Type B pancreatic cell (in vitro differentiated cells): ENCODE results near the gene RBFOX1. TPM values are rescaled to one million over a fixed set of nuclear protein-coding genes. Genes with fewer than 3 reads are reported as not detected.

ENCODE experiments used
- DNase-seq: peaks from one replicate; pipeline ENCODE4 v3.0.0; 2021; ENCODE audit warnings: mixed read lengths; ENCODE audit not compliant: unreplicated experiment; ENCODE audit errors: extremely low spot score
- H3K27ac Mint-ChIP-seq: 2 replicates; pipeline ENCODE4 v1.8.0; 2021; ENCODE audit warnings: mild to moderate bottlenecking, mixed read lengths
- H3K27me3 Mint-ChIP-seq: 2 replicates; pipeline ENCODE4 v1.8.0; 2021; ENCODE audit warnings: mixed read lengths
- H3K36me3 Mint-ChIP-seq: 2 replicates; pipeline ENCODE4 v1.8.0; 2021; ENCODE audit warnings: mixed read lengths
- H3K4me1 Mint-ChIP-seq: one replicate; pipeline ENCODE4 v1.8.0; 2021; ENCODE audit warnings: mixed read lengths; ENCODE audit not compliant: unreplicated experiment
- H3K4me3 Mint-ChIP-seq: 2 replicates; pipeline ENCODE4 v1.8.0; 2021; ENCODE audit warnings: mild to moderate bottlenecking, mixed read lengths
- H3K9me3 Mint-ChIP-seq: 2 replicates; pipeline ENCODE4 v1.8.0; 2021; ENCODE audit warnings: mixed read lengths
- CTCF ChIP-seq: fragments of 200-600 bp; sonication (generic); conservative IDR thresholded peaks from 2 replicates; pipeline ENCODE4 v1.5.0; 2021; ENCODE audit warnings: antibody characterized with exemption, mild to moderate bottlenecking
- total RNA-seq: library from RNA; stranded (reverse); gene quantifications from 2 replicates; pipeline ENCODE4 v1.2.1, GENCODE V29; 2021; ENCODE audit warnings: low replicate concordance

Gene RBFOX1
- total RNA-seq, 1 donor from 2014 or later: 21.0 TPM

- H3K4me1 Mint-ChIP-seq: no peaks in the 10 kb centered on the region
- H3K9me3 Mint-ChIP-seq: no peaks in the 10 kb centered on the region
Measured at GRCh38 chr16:7374614-7375174, 42.0 kb downstream of the RBFOX1 start.

GRCh38 chr16:7376227-7376626, 43.6 kb downstream of the RBFOX1 start:
- Mint-ChIP-seq H3K27me3 (peaks cover 9% of the 10 kb centered on the region), H3K27ac (no peak overlapping the region), H3K36me3 (no peaks in the 10 kb centered on the region), H3K4me1 (no peaks in the 10 kb centered on the region), H3K4me3 (no peak overlapping the region), H3K9me3 (no peaks in the 10 kb centered on the region)
- TF ChIP-seq CTCF: no peak
- DNase-seq: no peak

More at GRCh38 chr16:7374614-7375174, 42.0 kb downstream of the RBFOX1 start:
- Mint-ChIP-seq H3K36me3 (no peaks in the 10 kb centered on the region), H3K27me3 (peaks cover 9% of the 10 kb centered on the region), H3K4me3 (no peak overlapping the region), H3K27ac (no peak overlapping the region)
- no peak for DNase-seq
- no peak for TF ChIP-seq CTCF

GRCh38 chr16:7377231-7377630, 44.6 kb downstream of the RBFOX1 start:
- H3K36me3 Mint-ChIP-seq: no peaks in the 10 kb centered on the region
- H3K27me3 Mint-ChIP-seq: peaks cover 9% of the 10 kb centered on the region
- TF ChIP-seq CTCF: no peak
- no peaks in the 10 kb centered on the region for H3K9me3 Mint-ChIP-seq
- no peak overlapping the region for H3K27ac Mint-ChIP-seq
- H3K4me3 Mint-ChIP-seq: no peak overlapping the region
- DNase-seq: no peak
- H3K4me1 Mint-ChIP-seq: no peaks in the 10 kb centered on the region

GRCh38 chr16:7378024-7378695, 45.5 kb downstream of the RBFOX1 start:
- TF ChIP-seq CTCF: no peak
- H3K27me3 Mint-ChIP-seq: peaks cover 9% of the 10 kb centered on the region
- H3K36me3 Mint-ChIP-seq: no peaks in the 10 kb centered on the region
- no peaks in the 10 kb centered on the region for H3K4me1 Mint-ChIP-seq
- H3K27ac Mint-ChIP-seq: no peak overlapping the region
- H3K4me3 Mint-ChIP-seq: no peak overlapping the region
- no peak for DNase-seq
- no peaks in the 10 kb centered on the region for H3K9me3 Mint-ChIP-seq

GRCh38 chr16:7380441-7380840, 47.8 kb downstream of the RBFOX1 start:
- no peak for DNase-seq
- H3K27me3 Mint-ChIP-seq: peaks cover 7% of the 10 kb centered on the region
- no peaks in the 10 kb centered on the region for H3K9me3 Mint-ChIP-seq
- no peaks in the 10 kb centered on the region for H3K4me1 Mint-ChIP-seq
- no peak overlapping the region for H3K27ac Mint-ChIP-seq
- no peak overlapping the region for H3K4me3 Mint-ChIP-seq
- no peaks in the 10 kb centered on the region for H3K36me3 Mint-ChIP-seq
- no peak for TF ChIP-seq CTCF
